GM21528 (cell line): ENCODE results near the gene GPR156.

Experiments
- ATAC-seq: cut with Tn5 transposase; IDR thresholded peaks from one replicate; pipeline ENCODE4 v1.9.1; 2021; ENCODE audit warnings: mild to moderate bottlenecking, moderate library complexity; ENCODE audit not compliant: unreplicated experiment, low FRiP score

GPR156 gene

DNA sequence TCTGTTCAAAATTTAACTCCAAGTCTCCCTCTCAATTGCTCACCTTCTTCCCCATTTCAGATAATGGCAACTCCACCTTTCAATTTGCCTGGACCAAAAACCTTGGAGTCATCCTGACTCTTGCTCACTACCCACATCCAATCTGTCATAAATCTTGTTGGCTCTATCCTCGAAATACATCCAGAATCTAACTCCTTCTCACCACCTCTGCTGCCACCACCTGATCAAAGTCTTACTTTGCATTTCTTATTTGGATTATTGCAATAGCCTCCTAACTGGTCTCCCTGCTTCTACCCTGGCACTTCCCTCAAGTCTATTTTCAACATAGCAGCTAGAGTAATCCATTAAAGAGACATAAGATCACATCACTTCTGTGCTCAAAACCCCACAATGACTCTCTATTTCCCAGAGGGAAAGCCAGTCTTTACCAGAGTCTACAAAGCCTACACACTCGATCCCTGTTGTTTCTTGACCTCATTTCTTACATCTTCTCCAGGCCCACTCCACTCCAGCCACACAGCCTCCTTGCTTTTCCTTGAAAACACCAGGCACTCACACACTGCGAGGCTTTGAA lies 86.6 kb downstream of the GPR156 start:
- no peak for ATAC-seq

DNA sequence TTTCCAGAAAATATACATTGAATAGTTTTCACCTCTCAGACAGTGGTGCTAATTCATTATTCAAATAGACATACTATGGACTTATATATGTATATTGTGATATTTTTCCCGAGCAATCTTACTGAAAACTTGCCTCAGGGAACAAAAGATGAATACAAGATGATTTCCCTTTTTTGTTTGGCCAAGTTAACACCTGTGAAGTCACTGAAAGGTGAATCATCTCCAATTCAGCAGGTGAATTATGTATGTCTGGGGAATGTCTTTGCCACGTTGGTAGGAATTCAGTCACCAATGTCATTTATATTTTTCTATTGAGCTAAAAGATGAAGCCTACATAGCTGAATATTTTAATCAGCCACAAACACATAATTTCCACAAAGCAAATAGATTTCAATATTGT lies 88.2 kb downstream of the GPR156 start:
- no peak for ATAC-seq

DNA sequence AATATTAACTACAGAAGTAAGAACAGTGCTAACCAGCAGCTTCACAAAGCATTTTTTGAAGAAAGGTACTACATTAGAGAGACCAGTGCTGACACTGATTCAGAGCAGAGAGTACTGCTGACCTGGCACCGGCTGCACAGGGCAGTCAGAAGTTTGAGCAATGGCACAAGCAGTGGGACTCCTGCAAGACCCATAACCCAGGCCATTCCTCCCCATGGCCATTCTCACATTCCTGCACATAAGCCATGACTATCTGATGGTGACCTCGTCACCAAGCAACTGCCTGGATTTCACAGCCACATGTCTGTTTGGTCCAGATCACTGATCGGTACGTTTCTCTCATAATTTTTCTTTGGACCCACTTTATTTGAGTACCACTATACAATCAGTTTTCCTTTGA lies 88.7 kb downstream of the GPR156 start:
- no peak for ATAC-seq

DNA sequence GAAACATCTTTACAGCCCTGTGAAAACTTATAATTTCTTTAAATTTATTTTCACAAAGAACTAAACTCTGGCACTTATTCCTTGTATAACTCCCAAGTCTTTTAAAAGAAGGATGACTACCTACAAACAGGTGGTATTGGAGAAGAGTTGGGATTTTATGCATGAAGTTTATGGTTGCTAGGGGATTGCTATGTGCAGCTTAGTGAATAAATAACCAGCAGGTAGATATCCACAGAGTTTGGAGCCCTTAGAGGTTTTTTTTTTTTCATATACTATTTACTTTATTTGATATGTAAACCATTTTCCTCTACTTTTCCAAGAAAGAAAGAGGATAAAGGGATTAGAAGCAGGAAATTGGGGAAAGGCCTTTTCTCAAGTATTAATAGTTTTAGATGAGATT lies 91.5 kb downstream of the GPR156 start:
- ATAC-seq = no peak

DNA sequence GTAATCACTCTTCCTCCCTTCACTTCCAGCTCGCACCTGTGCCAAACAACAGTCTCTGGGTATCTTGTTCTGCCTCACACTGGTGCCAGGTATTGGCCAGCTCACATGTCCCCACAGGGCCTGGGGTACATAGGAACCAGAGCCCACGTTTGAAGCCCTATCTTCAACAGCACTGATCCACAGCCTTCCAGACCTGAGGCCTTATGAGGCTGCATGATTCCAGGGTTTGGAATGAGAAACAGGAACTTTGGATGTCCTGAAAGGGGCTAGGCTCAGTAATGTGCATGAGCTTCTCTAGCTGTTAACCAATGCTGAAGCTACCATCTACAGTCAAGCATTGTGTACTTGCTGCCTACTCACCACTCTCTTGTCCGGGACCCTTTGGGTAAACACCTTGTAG lies 92.4 kb downstream of the GPR156 start:
- no peak for ATAC-seq

DNA sequence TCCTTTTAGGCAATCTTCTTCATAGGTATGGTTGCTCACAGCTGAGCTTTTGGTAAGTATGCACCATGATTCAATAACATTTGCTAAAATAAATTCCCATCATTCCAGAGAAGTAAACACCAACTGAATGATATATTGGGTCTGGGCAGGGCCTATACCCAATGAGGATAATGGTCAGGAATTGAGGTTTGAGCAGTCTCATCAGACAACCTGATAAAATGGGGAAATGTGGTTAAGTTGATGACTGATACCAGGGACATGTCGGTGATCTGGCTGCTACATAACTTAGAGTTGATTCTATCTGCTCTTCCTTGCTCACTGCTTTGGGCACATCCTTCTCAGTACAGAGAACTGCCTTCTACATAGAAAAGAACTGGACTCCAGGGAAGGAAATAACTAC lies 92.9 kb downstream of the GPR156 start:
- ATAC-seq = no peak

DNA sequence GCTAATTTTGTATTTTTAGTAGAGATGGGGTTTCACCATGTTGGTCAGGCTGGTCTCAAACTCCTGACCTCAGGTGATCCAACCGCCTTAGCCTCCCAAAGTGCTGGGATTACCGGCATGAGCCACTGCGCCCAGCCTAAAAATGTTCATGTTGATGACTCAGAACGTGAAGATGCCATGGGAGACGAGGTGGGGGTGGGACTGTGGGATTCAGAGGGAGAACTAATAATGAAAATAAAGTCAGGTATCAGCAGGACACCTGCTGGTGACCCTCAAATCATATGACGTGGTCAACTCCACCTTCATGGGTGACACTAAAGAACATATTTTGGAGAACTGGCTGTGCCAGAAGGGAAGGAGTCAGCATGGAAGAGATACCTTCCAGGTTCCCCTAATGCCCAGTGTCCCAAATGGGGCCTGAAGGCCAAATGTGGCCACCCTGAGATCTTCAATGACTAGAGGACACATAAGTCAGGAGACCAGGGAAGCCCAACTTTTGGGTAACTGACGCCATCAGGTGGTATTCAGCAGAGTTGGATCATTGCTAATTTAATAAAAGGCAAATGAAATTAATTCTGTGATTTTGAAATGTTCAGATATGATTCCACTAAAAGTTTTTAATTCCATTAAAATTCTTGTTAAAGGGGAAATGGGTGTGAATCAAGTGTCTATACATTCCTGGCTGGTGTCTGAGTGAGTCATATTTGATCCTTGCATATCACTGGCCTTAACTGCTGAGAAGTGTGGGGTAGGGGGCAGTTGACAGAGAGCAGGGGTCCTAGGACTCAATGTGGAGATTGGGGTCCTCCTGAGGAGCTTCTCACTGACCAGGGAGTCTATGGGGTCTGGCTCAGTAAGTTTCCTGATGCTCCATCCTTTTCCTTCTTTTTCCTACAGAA lies 102.2 kb downstream of the GPR156 start:
- ATAC-seq = no peak

DNA sequence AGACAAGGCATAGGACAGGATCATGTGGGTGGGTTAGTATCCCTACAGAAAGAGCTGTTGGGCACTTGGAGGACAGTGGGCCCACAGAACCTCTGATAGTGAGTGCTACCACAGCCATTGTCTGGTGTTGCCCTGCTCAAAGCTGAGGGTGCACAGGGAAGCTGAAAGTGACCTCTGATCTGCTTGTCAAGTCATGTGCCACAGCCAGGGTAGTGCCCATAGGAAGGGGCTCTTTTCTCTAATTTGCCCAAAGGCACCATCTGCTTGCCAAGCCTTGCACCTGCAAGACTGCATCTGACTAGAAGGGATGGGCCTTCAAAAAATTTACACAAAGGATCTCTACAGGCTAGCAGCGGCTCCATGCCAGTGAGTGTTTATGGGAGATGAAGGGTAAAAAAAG lies 103.4 kb downstream of the GPR156 start:
- no peak for ATAC-seq

DNA sequence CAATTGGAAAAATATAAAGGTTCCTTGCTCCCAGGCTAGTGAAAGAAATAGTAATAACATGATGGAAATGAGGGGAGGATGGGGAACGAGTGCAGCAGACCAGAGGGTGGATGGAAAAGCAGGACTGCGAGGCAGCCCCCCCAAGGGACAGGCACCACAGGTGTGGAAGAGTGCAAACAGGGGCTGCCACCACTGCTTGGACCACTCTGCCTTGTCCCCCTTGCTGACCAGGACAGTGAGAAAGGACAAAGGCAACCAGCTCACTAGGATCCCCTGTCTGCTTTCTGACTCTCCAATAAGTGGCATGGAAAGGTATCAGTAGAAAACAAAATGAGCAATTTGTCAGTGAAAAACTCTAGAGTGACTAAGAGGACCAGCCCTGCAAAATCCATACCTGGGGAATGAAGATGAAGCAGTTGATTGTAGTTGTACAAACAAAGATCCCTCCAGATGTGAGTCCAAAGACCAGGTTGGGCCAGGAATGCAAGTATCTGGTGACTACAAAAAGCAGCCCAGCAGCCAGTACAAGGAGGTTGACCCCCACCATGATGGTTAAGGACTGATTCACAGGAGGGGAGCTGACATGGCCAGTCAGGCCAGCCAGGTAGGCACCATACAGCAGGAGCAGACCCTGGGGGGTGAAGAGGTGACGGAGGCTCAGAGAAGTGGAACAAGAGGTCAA lies 104.2 kb downstream of the GPR156 start:
- ATAC-seq = no peak

DNA sequence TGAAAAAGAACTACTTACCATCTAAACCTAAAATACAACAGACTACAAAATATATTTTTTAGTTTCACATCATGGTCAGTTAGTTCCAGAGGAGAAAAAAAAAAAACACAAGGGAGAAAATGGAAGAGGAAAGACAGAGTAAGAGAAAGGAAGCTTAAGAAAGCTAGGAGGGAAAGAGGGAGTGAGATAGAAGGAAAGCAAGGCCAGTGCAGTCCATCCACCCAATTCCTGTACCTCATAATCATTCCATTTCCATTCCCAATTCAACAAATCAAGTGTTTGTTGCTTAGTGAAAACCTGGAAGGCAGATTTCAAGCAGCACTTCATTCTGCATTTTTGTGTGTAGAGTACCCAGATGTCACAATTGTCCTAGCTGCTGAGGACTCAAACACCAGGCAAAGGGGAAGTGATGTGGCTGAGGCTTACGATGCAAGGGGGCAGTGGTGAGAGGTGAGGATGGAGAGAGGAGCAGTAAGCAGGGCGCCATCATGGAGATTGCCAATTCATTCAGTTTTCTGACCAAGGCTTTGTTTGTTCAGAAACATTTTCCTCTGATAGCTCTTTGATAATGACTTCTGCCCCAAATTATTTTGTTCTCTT lies 107.2 kb downstream of the GPR156 start:
- no peak for ATAC-seq

DNA sequence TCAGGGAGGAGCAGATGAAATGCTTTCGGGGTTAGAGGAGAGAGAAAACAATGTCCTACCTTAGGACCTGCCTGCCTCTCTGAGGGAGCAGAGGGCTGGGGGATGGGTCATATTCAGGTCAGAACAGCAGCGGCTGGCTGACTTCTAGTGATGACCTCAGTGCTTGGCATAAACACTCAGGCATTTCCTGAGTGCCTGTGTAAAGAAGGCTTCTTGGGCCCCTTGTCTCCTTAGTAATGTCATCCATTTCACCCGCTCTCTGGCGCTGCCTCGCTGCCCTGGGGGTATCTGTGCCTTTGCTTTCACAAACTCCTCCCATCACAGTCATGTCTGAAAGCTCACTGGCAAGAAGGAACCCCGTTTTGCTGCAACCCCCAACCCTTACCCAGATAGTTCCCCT lies 107.9 kb downstream of the GPR156 start:
- no peak for ATAC-seq

DNA sequence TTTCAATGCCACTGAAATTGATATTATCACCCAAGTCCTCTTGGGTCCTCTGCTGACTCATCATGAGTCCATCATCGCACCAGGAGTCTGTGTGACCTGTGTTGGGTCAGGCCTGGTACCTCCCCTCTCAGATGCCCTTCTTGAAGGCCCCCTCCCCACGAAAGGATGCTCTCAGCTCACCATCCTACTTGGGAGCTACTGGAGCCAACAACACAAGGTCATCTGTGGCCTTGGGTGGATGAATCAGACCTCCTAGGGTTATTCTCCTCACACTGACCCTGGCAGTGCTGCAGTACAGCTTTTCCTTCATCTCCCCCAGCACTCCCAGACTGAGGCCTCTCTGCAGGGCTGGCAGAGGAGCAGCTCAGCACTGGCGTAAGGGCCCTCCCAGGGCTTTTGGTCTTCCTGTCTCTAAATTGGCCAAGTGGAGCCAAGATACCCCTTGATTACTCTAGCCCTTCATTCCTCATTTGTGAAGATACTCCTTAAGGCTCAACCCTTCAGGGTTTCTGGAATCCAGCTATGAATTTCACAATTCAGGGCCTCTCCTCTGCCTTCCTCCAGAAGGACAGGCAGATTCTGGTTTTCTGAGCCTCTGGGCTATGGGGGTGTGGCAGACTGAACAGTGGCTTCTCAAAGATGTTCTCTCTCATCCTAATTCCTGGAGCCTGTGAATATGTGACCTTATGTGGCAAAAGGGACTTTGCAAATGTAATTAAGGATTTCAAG lies 110.0 kb downstream of the GPR156 start:
- ATAC-seq = no peak

DNA sequence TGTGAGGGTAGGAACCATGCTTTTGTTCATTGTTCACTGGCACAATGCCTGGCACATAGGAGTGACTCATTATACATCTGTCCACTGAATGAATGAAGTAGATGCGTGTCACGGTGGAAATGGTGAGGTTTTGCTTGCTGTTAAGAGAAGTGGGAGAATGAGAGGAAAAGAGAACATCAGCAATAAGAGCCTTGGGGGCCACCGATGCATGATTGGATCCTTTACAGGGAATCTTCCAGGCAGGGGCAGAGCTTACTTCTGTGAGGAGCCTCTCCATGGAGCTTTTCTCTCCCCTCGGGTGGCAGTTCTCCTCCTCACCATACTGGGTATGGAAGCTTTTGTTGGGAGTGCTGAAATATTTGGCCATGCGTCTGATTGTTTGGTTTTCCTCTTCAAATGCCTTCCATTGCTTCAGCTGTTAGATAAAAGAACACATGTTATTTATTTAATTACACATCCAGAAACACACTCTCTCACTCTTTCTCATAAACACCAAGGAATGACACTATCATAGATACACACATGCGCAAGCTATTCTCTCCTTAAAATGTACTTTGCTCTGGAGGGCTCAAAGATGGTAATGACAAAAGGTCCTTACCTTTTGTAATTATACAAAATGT lies 111.9 kb downstream of the GPR156 start:
- ATAC-seq = no peak

DNA sequence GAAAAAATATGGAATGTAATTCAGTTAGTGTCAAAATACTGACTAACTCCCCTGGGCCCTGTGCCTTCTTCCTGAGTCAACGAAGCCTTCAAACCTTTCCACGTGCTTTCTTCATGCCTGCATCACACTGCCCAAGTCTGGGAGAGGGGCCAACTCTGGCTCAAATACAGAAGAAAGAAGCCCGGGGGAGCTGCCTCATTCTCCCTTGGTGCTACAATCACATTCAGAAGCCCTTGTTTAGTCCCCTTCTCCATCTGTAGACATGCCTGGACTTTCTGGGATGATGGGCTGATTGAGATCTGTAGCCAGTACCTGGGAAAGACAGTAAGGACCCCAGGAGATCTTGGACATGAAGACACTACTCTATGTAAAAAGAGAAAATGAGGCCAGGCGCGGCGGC lies 113.0 kb downstream of the GPR156 start:
- no peak for ATAC-seq

DNA sequence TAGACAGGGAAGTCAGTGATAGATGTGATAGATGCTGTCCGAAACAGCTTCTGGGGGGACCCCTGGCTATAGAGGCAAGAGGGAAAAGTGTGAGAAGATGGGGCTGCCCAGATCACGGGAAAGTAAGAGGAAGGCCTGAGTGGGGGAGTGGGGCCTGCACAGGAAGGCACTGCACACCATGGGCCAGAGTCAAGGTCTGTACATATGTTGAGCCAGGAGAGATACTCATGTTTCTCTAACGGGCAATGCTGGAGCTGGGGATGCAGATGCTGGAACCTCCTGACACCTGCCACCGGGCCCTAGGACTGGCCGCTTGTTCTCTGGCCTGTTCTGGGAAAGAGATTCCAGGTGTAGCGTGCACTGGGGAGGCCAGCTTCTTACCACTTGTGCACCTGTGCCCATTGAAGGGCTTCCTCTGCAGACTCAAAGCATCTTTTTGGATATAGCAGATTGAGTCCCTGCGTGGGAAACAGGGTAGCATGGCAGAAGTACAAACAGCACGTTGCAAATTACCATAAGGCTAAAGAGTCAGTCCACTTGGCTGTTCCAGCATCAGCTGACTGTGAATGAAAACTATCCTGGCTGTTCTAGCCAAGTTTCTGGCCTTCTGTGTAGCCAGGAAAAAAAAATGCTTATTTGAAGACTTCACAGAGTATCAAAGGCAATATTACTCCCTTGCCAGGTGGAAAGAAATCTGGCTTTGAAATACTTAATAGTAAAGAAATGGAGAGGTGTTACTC lies 113.7 kb downstream of the GPR156 start:
- no peak for ATAC-seq

DNA sequence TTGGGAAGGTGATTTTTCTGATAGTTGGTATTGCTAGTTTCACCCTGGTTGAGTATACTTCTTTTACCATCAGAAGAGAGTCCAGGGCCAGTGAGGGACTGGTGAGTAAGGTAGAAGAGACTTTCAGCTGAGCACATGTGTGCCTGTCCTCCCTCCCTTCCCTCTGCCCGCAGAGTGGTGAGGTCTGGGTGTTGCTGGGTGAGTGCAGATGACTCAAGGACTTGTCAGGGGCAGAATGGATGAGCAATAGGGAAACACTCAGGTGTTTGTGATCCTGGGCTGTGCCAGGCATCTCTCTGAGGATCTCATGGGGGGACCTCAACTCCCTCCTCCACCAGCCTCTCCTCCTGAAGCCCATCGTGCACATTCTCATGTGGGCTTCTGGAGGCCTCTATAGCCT lies 114.8 kb downstream of the GPR156 start:
- no peak for ATAC-seq

DNA sequence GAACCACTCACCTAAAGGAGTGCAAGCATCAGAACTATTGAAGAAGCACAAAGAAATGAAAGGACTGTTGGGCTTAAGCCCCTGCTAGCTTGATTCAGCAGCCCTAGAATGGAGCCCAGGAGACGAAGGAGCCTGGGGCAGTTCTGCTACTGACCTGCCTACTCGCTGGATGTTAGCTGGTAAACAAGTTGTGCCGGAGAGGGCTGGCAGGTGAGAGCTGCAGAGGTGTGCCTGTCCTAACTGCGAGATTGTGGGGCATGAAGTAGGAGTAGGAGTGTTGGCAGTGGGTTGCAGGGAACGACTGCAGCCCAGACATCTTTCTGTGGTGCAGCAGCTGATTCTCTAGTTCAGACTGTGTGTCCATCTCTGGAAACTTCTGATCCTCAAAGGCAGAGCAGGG lies 115.6 kb downstream of the GPR156 start:
- ATAC-seq = no peak

DNA sequence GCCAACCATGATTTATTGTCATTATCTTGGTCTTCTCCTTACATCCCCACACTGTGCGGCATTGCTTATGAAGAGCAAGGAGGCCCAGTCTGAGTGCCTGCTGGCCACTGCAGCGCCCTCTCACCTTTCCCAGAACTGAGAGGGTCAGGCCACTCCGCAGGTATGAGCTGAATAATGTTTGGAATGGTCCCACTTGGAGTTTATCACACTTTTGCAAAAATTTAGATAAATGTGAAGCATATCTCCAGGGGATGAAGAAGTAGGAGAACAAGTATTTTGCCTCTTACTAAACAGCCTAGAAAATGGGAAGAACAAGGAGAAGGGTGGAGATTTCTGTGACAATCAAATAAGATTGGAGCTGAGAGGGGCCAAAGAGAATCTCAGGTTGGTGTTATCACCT lies 116.4 kb downstream of the GPR156 start:
- ATAC-seq = no peak

DNA sequence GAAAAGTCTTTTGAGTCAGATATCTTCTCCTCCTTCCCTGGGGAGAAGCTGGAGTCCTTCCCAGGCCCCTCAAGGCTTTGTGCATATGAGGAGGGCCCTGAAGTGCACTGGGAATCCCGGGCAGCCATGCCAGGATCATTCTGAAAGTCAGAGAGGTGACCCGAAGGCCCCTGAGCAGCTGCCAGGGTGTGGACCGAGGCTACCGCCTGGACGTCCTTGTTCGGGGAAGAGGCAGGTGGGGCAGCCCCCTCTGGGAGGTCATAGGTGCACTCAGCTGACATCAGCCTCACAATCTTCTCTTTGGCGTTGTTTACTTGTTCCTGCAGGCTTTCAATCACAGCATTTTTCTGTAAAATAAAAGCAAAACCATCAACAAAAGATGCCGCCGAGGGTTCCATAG lies 117.0 kb downstream of the GPR156 start:
- no peak for ATAC-seq

DNA sequence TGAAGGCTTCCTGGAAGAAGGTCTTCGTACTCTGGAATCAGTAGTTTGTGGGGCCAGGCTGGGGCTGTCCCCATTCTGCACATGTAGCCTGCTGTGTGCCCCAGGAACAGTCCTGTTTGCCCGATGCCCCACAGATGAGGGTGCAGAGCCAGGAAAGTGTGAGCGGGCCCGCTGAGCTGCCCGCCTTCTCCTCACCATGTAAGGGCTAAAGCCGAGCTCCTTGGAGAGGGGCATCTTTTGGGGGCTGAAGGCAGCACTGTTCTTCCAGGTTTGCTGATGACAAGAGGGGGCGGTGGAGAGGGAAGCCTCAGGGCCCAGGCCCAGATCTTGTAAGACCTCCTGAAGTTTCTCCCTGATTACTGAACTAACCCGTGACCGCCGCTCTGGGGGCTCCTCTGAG lies 117.5 kb downstream of the GPR156 start:
- no peak for ATAC-seq
